Caco-2 (cell line): ENCODE measurements around the gene BANF2. TPM values are rescaled to one million over a fixed set of nuclear protein-coding genes. Genes with fewer than 3 reads are reported as not detected.

ENCODE experiments used
- BruUV-seq: library from RNA; stranded (reverse); fragments of 400-500 nt; replicated peaks from 2 replicates; lab custom pipeline; 2021; lab: Mats Ljungman, UMichigan
- CTCF ChIA-PET: fragments of 300-600 bp; sonication (Branson Sonifier 250); formaldehyde crosslinking; loops from one replicate; lab custom pipeline; 2022; ENCODE audit warnings: antibody characterized with exemption; lab: Charles Lee
- POLR2A ChIA-PET: fragments of 300-600 bp; sonication (Branson Sonifier 250); formaldehyde crosslinking; loops from one replicate; lab custom pipeline; 2022; ENCODE audit warnings: antibody characterized with exemption; lab: Charles Lee
- DNase-seq, 2 experiments: peaks; one replicate each; pipeline versions ENCODE4 v3.0.0 to v3.0.0-alpha.2; 2020 to 2022
- H3K27me3 ChIP-seq: replicated peaks from 2 replicates; pipeline ENCODE4 v1.6.0; 2011; ENCODE audit warnings: low read length; ENCODE audit not compliant: control insufficient read depth, insufficient read depth
- H3K36me3 ChIP-seq: 2 replicates; pipeline ENCODE4 v1.5.1; 2011; ENCODE audit warnings: low read length; ENCODE audit not compliant: control insufficient read depth, insufficient read depth
- H3K4me1 ChIP-seq: fragments of 250-450 bp; sonication (Bioruptor Pico); 2 replicates; pipeline ENCODE4 v1.5.1; 2020; ENCODE audit warnings: mild to moderate bottlenecking
- H3K4me3 ChIP-seq: 2 replicates; pipeline ENCODE4 v1.5.1; 2011; ENCODE audit warnings: low read depth, mild to moderate bottlenecking, control low read depth, low read length
- H3K9me3 ChIP-seq: fragments of 250-450 bp; sonication (Bioruptor Pico); 2 replicates; pipeline ENCODE4 v1.5.1; 2020; ENCODE audit warnings: mild to moderate bottlenecking, moderate library complexity
- H3K27ac Mint-ChIP-seq: one replicate; pipeline ENCODE4 v1.8.0; 2022; ENCODE audit warnings: mixed read lengths; ENCODE audit not compliant: unreplicated experiment
- H3K27me3 Mint-ChIP-seq: one replicate; pipeline ENCODE4 v1.8.0; 2022; ENCODE audit warnings: mixed read lengths; ENCODE audit not compliant: insufficient read depth, unreplicated experiment
- H3K36me3 Mint-ChIP-seq: one replicate; pipeline ENCODE4 v1.8.0; 2022; ENCODE audit warnings: mild to moderate bottlenecking, mixed read lengths; ENCODE audit not compliant: insufficient read depth, unreplicated experiment
- H3K4me1 Mint-ChIP-seq: one replicate; pipeline ENCODE4 v1.8.0; 2022; ENCODE audit warnings: low read depth, mixed read lengths; ENCODE audit not compliant: unreplicated experiment
- H3K4me3 Mint-ChIP-seq: one replicate; pipeline ENCODE4 v1.8.0; 2022; ENCODE audit warnings: mild to moderate bottlenecking, moderate library complexity, mixed read lengths; ENCODE audit not compliant: unreplicated experiment
- H3K9me3 Mint-ChIP-seq: one replicate; pipeline ENCODE4 v1.8.0; 2022; ENCODE audit warnings: mixed read lengths; ENCODE audit not compliant: unreplicated experiment
- CTCF ChIP-seq, 2 experiments: fragments of 200-600 bp in 1 of 2; IDR thresholded peaks; 1 replicate in 1 of 2; 2 replicates in 1 of 2; pipeline versions ENCODE4 v1.5.1 to v1.8.0; 2011 to 2022; ENCODE audit warnings: antibody characterized with exemption in 1 of 2, control low read depth in 1 of 2, inconsistent platforms in 1 of 2, low read depth in 1 of 2, low read length in 1 of 2, mild to moderate bottlenecking in 1 of 2, moderate library complexity in 1 of 2; ENCODE audit not compliant: insufficient read depth in 1 of 2, severe bottlenecking in 1 of 2, unreplicated experiment in 1 of 2
- intact Hi-C: fragments of 100-400 bp; cut with micrococcal nuclease; formaldehyde crosslinking; loops from one replicate; pipeline ENCODE4 v1.10.0; 2022; ENCODE audit not compliant: unreplicated experiment
- total RNA-seq: library from RNA; stranded (reverse); gene quantifications from 2 replicates; pipeline ENCODE4 v1.2.3, GENCODE V29; 2022

BANF2 gene
- total RNA-seq, 1 experiment from 2014 or later: 2.1 TPM

GRCh38 chr20:17662333-17663039 lies 37.3 kb upstream of the BANF2 start:
- H3K4me1 ChIP-seq: peaks cover 9% of the 10 kb centered on the region; the same call in 1 of the 2 replicates
- peaks cover 22% of the 10 kb centered on the region for H3K36me3 ChIP-seq
- ChIA-PET CTCF (no interaction called here), POLR2A (interaction anchor here (0.6 kb wide), 1 partner anchor 63 kb away, joined by 3 read pairs; no protein-coding TSS in a partner anchor)
- no TSS peak for BruUV-seq
- H3K27me3 ChIP-seq: no peaks in the 10 kb centered on the region
- no peak for TF ChIP-seq CTCF (IDR thresholded peaks at IDR 0.05; ENCODE audit: insufficient read depth in 1 of 2, low read depth in 1 of 2, low read length in 1 of 2, severe bottlenecking in 1 of 2, unreplicated experiment in 1 of 2)
- no peaks in the 10 kb centered on the region for H3K9me3 ChIP-seq
- peaks cover 97% of the 10 kb centered on the region for H3K36me3 Mint-ChIP-seq
- peaks cover 42% of the 10 kb centered on the region for H3K4me1 Mint-ChIP-seq
- DNase-seq: peak in 1 of 2 experiments; percentile 11
- intact Hi-C loops: no loop called here
- no peak overlapping the region for H3K4me3 ChIP-seq
- no peaks in the 10 kb centered on the region for H3K27me3 Mint-ChIP-seq
- no peak overlapping the region for H3K4me3 Mint-ChIP-seq
- H3K9me3 Mint-ChIP-seq: peaks cover 12% of the 10 kb centered on the region
- H3K27ac Mint-ChIP-seq: peak overlapping the region; percentile 83

DNA sequence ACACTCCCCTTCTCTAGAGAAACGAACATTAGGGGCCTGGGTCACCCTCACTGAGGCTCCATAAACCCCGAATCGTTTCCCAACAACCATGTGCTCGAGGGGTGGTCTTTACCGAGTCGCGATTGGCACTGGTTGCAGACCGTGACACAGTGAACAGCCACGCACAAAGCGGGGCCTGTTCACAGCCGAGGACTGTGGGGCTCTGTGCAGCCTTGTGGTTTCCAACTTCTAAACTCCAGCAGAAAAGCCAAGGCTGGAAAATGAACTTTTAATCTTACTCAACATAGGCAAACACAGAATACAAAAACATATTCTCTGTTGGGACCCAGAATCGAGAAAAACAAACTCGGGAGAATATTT lies 36.7 kb upstream of the BANF2 start:
- BruUV-seq: no TSS peak
- Histone ChIP-seq H3K4me3 (no peak overlapping the region), H3K36me3 (peaks cover 21% of the 10 kb centered on the region), H3K27me3 (no peaks in the 10 kb centered on the region), H3K4me1 (peaks cover 9% of the 10 kb centered on the region; the same call in 1 of the 2 replicates), H3K9me3 (no peaks in the 10 kb centered on the region)
- POLR2A ChIA-PET: no interaction called here
- H3K36me3 Mint-ChIP-seq: peaks cover 97% of the 10 kb centered on the region
- DNase-seq: no peak
- H3K4me3 Mint-ChIP-seq: no peak overlapping the region
- H3K27me3 Mint-ChIP-seq: no peaks in the 10 kb centered on the region
- H3K4me1 Mint-ChIP-seq: peaks cover 41% of the 10 kb centered on the region
- H3K9me3 Mint-ChIP-seq: peaks cover 12% of the 10 kb centered on the region
- intact Hi-C loops: no loop called here
- TF ChIP-seq CTCF (IDR thresholded peaks at IDR 0.05; ENCODE audit: insufficient read depth in 1 of 2, low read depth in 1 of 2, low read length in 1 of 2, severe bottlenecking in 1 of 2, unreplicated experiment in 1 of 2): no peak
- CTCF ChIA-PET: no interaction called here
- H3K27ac Mint-ChIP-seq: no peak overlapping the region

DNA sequence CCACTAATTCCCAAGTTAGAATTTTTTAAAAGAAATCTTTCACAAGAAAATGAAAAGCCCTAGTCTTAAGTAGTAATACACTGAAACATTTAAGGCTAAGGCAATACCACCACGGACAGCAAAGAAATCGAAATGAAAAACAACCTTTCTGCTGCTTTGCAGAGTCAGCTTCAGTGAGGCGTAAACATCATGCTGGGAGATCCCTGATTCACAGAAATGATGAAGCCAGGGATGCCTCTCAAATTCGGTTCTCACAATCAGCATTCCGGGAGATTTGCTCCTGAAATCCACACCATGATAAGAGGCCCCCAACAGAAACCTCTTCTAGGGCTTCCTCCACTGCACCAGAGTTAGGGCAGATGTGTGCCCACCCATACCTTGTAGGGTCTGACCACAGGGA lies 36.3 kb upstream of the BANF2 start:
- DNase-seq: peak in 1 of 2 experiments; percentile 7
- Histone ChIP-seq H3K4me1 (peaks cover 9% of the 10 kb centered on the region; the same call in 1 of the 2 replicates), H3K27me3 (no peaks in the 10 kb centered on the region), H3K36me3 (peaks cover 21% of the 10 kb centered on the region), H3K9me3 (no peaks in the 10 kb centered on the region), H3K4me3 (no peak overlapping the region)
- Mint-ChIP-seq H3K4me1 (peaks cover 41% of the 10 kb centered on the region), H3K27me3 (no peaks in the 10 kb centered on the region), H3K27ac (no peak overlapping the region), H3K36me3 (peaks cover 97% of the 10 kb centered on the region), H3K4me3 (no peak overlapping the region), H3K9me3 (peaks cover 12% of the 10 kb centered on the region)
- POLR2A ChIA-PET: no interaction called here
- CTCF ChIA-PET: no interaction called here
- intact Hi-C loops: no loop called here
- BruUV-seq: no TSS peak
- no peak for TF ChIP-seq CTCF (IDR thresholded peaks at IDR 0.05; ENCODE audit: insufficient read depth in 1 of 2, low read depth in 1 of 2, low read length in 1 of 2, severe bottlenecking in 1 of 2, unreplicated experiment in 1 of 2)
